Endothelial cell of umbilical vein (primary cell): ENCODE measurements around the gene CAMK2D. TPM values are rescaled to one million over a fixed set of nuclear protein-coding genes. Genes with fewer than 3 reads are reported as not detected.

Experiments used
- BruUV-seq: library from RNA; stranded (reverse); fragments of 400-500 nt; replicated peaks from 2 replicates; lab custom pipeline; 2021; lab: Mats Ljungman, UMichigan
- CTCF ChIA-PET: fragments of 300-600, 350-600 bp; sonication (Branson Sonifier 250); formaldehyde crosslinking; loops from one replicate; lab custom pipeline; 2021; ENCODE audit warnings: antibody characterized with exemption, inconsistent platforms; lab: Charles Lee
- POLR2A ChIA-PET: fragments of 300-600, 350-600 bp; sonication (Branson Sonifier 250); formaldehyde crosslinking; loops from one replicate; lab custom pipeline; 2021; ENCODE audit warnings: antibody characterized with exemption, inconsistent platforms; lab: Charles Lee
- DNase-seq: peaks from one replicate; pipeline ENCODE4 v3.0.0-alpha.2; 2011; ENCODE audit warnings: low read depth, low spot score
- FAIRE-seq: peaks from 2 replicates; lab custom pipeline; 2011; peaks lifted over from hg19 to GRCh38; lab: Jason Lieb, UNC
- H2AFZ ChIP-seq: 2 replicates; pipeline ENCODE4 v1.6.0; 2012; ENCODE audit warnings: low read depth, low read length, control low read depth, inconsistent platforms
- H3K27ac ChIP-seq: 2 replicates; pipeline ENCODE4 v1.5.1; 2011; ENCODE audit warnings: low read depth, mild to moderate bottlenecking, control low read depth, low read length, moderate library complexity; ENCODE audit not compliant: insufficient read depth
- H3K27me3 ChIP-seq, 2 experiments: 2 replicates each; pipeline versions ENCODE4 v1.6.0 to v1.6.1; 2011; ENCODE audit warnings: low read length in 2 of 2, mixed read lengths in 1 of 2; ENCODE audit not compliant: control insufficient read depth in 2 of 2, insufficient read depth in 2 of 2
- H3K36me3 ChIP-seq, 2 experiments: 2 replicates in 1 of 2; 3 replicates in 1 of 2; pipeline ENCODE4 v1.5.1; 2011; ENCODE audit warnings: low read length in 2 of 2, mild to moderate bottlenecking in 1 of 2, moderate library complexity in 1 of 2; ENCODE audit not compliant: control insufficient read depth in 2 of 2, insufficient read depth in 2 of 2; ENCODE audit errors: extremely low read depth in 1 of 2
- H3K4me1 ChIP-seq: 3 replicates; pipeline ENCODE4 v1.5.1; 2011; ENCODE audit warnings: mild to moderate bottlenecking, low read length; ENCODE audit not compliant: control insufficient read depth, insufficient read depth; ENCODE audit errors: extremely low read depth
- H3K4me2 ChIP-seq: 2 replicates; pipeline ENCODE4 v1.6.1; 2011; ENCODE audit warnings: low read length, control low read depth, mixed read lengths; ENCODE audit not compliant: insufficient read depth
- H3K4me3 ChIP-seq, 3 experiments: fragments of 200-600 bp in 1 of 3; sonication (generic), shearing (Covaris generic) in 1 of 3; replicated peaks in 1 of 3; 2 replicates each; pipeline ENCODE4 v1.5.1; 2011 to 2016; ENCODE audit warnings: control low read depth in 3 of 3, low read length in 3 of 3, mild to moderate bottlenecking in 2 of 3, inconsistent platforms in 1 of 3, low read depth in 1 of 3, moderate library complexity in 1 of 3; ENCODE audit not compliant: insufficient read depth in 1 of 3
- H3K79me2 ChIP-seq: 2 replicates; pipeline ENCODE4 v1.6.0; 2012; ENCODE audit warnings: low read length, inconsistent platforms; ENCODE audit not compliant: control insufficient read depth, insufficient read depth
- H3K9ac ChIP-seq: replicated peaks from 2 replicates; pipeline ENCODE3; 2011; ENCODE audit warnings: low read length, control low read depth; ENCODE audit not compliant: insufficient read depth; ENCODE audit errors: extremely low read depth
- H3K9me1 ChIP-seq: replicated peaks from 3 replicates; pipeline ENCODE4 v1.6.0; 2011; ENCODE audit warnings: mild to moderate bottlenecking, low read length; ENCODE audit not compliant: control insufficient read depth, insufficient read depth; ENCODE audit errors: extremely low read depth
- H3K9me3 ChIP-seq: replicated peaks from 2 replicates; pipeline ENCODE4 v1.5.1; 2012; ENCODE audit warnings: low read length, inconsistent platforms; ENCODE audit not compliant: control insufficient read depth, insufficient read depth
- H4K20me1 ChIP-seq: replicated peaks from 2 replicates; pipeline ENCODE3; 2011; ENCODE audit warnings: mild to moderate bottlenecking, low read length; ENCODE audit not compliant: control insufficient read depth, insufficient read depth; ENCODE audit errors: extremely low read depth
- EZH2 ChIP-seq: IDR thresholded peaks from 2 replicates; pipeline ENCODE4 v1.6.1; 2012; ENCODE audit warnings: borderline replicate concordance, low read depth, mild to moderate bottlenecking, moderate library complexity, low read length, inconsistent platforms; ENCODE audit not compliant: severe bottlenecking
- FOS ChIP-seq: IDR thresholded peaks from 2 replicates; pipeline ENCODE4 v1.6.1; 2011; ENCODE audit warnings: mild to moderate bottlenecking, low read length, moderate library complexity, borderline replicate concordance; ENCODE audit not compliant: insufficient read depth
- GATA2 ChIP-seq: IDR thresholded peaks from 2 replicates; pipeline ENCODE4 v1.7.0; 2011; ENCODE audit warnings: low read depth, mild to moderate bottlenecking, moderate library complexity, mixed read lengths, low read length; ENCODE audit not compliant: insufficient read length, insufficient read depth
- JUN ChIP-seq: IDR thresholded peaks from 2 replicates; pipeline ENCODE4 v1.6.1; 2011; ENCODE audit warnings: borderline replicate concordance, low read depth; ENCODE audit not compliant: insufficient read length, insufficient read depth
- MYC ChIP-seq: IDR thresholded peaks from one replicate; pipeline ENCODE4 v1.6.1; 2011; ENCODE audit warnings: mild to moderate bottlenecking, low read depth, low read length
- POLR2A ChIP-seq: IDR thresholded peaks from 2 replicates; pipeline ENCODE4 v1.6.1; 2012; ENCODE audit warnings: low read depth, mild to moderate bottlenecking, control low read depth, low read length
- POLR2AphosphoS5 ChIP-seq: IDR thresholded peaks from 2 replicates; pipeline ENCODE4 v1.6.1; 2012; ENCODE audit warnings: low read depth, mild to moderate bottlenecking, control low read depth, low read length, moderate library complexity; ENCODE audit not compliant: insufficient read depth
- dilution Hi-C: fragments of 300-500 bp; cut with MboI; formaldehyde crosslinking; loops from one replicate; pipeline ENCODE4 v1.15.0; 2019; ENCODE audit warnings: low sequenced_read_pairs; ENCODE audit not compliant: extremely low pct_ligation_motif_present
- intact Hi-C: fragments of 100-400 bp; cut with micrococcal nuclease; formaldehyde crosslinking; loops from one replicate; pipeline ENCODE4 v1.10.0; 2022
- polyA plus RNA-seq, 4 experiments: library from polyadenylated mRNA; depleted of rRNA in 3 of 4; stranded (reverse) in 3 of 4; unstranded in 1 of 4; fragments of >200 nt; gene quantifications; 2 replicates each; pipeline versions ENCODE4 v1.2.1 to v1.2.3, GENCODE V29; 2011 to 2012; ENCODE audit warnings: missing spikeins in 1 of 4
- total RNA-seq: library from RNA; stranded (reverse); gene quantifications from 2 replicates; pipeline ENCODE4 v1.2.3, GENCODE V29; 2021
- TF ChIP-seq, protein P1 (sequence below), 2 donors: IDR thresholded peaks; 1 replicate in 1 of 2; 2 replicates in 1 of 2; pipeline ENCODE4 v1.5.1; 2011; ENCODE audit warnings: low read length in 2 of 2, mild to moderate bottlenecking in 2 of 2, moderate library complexity in 2 of 2, control low read depth in 1 of 2, inconsistent platforms in 1 of 2, low read depth in 1 of 2; ENCODE audit not compliant: insufficient read depth in 1 of 2; ENCODE audit errors: extremely low read depth in 1 of 2
- TF ChIP-seq, protein P2 (sequence below): IDR thresholded peaks from 2 replicates; pipeline ENCODE4 v1.6.1; 2011; ENCODE audit not compliant: insufficient read depth, insufficient read length

The CAMK2D gene
- total and polyA plus RNA-seq, 2 donors (not counting 3 experiments of a cell fraction or from before 2014, with no cell fraction given) = 10.4 to 30.7 TPM

DNA sequence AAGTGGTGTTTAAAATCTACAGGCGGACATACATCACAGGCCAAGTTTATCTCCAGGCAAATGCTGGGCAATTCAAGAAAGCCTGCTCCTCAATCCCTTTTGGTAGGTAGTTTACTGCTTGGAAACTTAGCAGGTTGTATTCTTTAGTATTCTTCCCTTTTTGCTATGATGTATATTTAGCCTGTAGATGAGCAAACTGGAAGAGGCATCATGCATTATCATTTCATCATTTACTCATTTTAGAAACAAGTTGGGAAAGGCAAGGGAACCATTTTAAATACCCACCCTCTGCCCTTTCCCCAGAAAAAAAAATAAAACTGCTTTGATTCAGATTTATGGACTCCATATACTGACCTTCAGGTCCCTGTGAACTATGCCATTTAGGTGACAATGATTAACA is 213.2 kb downstream of the CAMK2D start:
- dilution Hi-C loops = no loop called here
- Histone ChIP-seq H3K4me1 (peaks cover 3% of the 10 kb centered on the region), H3K9me3 (no peaks in the 10 kb centered on the region), H3K79me2 (no peaks in the 10 kb centered on the region), H3K9ac (no peak overlapping the region), H3K4me3 (no peak overlapping the region), H3K27me3 (no peaks in the 10 kb centered on the region), H3K9me1 (no peaks in the 10 kb centered on the region), H3K36me3 (no peaks in the 10 kb centered on the region), H4K20me1 (no peaks in the 10 kb centered on the region), H2AFZ (no peak overlapping the region), H3K27ac (no peak overlapping the region), H3K4me2 (no peak overlapping the region)
- ChIA-PET POLR2A (no interaction called here), CTCF (interaction anchor here (0.5 to 2.8 kb wide), 49 partner anchors 9 to 835 kb away, joined by 3 to 32 read pairs (median 5); no protein-coding TSS in a partner anchor)
- FAIRE-seq (no peak), DNase-seq (peak; percentile 7)
- intact Hi-C loops = loop anchor here (5.0 to 10.0 kb wide), 2 partner anchors 81 to 274 kb away; no protein-coding TSS in a partner anchor
- no TSS peak for BruUV-seq
- TF ChIP-seq JUN (no peak), EZH2 (no peak)

DNA sequence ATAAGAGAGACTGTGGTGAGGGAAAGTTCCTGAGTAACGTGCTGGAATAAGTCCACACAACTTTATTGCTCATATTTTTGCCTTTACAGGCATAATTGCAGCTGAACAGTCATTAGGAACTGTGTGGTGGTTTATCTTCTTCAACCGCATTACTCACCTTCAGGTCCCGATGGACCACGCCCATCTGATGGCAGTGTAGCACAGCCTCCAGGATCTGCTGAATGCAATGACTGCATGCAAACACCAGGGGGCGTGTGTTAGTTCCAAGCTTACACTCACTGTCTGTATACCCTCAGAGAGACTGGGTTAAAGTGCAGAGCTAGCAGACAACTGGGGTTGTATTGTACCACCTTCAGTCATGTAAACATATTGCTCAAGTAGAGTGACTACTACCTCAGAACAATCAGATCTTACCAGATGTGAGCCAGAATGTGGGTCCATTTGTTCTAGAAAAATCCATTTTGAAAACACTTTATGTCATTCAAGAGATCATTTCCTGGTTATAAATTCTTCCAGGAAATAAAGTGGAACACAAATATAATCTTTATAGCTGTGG is 214.0 kb downstream of the CAMK2D start:
- Histone ChIP-seq H3K36me3 (no peaks in the 10 kb centered on the region), H3K27ac (peak overlapping the region; percentile 4), H4K20me1 (no peaks in the 10 kb centered on the region), H3K27me3 (no peaks in the 10 kb centered on the region), H2AFZ (no peak overlapping the region), H3K4me3 (no peak overlapping the region), H3K4me2 (no peak overlapping the region), H3K9me3 (no peaks in the 10 kb centered on the region), H3K9me1 (no peaks in the 10 kb centered on the region), H3K79me2 (no peaks in the 10 kb centered on the region), H3K9ac (no peak overlapping the region), H3K4me1 (peaks cover 3% of the 10 kb centered on the region)
- FAIRE-seq = peak; percentile 95
- TF ChIP-seq FOS = no peak
- no peak for TF ChIP-seq POLR2A
- no peak for TF ChIP-seq MYC
- TF ChIP-seq EZH2 = no peak
- no peak for TF ChIP-seq JUN
- TF ChIP-seq, protein P1, sequence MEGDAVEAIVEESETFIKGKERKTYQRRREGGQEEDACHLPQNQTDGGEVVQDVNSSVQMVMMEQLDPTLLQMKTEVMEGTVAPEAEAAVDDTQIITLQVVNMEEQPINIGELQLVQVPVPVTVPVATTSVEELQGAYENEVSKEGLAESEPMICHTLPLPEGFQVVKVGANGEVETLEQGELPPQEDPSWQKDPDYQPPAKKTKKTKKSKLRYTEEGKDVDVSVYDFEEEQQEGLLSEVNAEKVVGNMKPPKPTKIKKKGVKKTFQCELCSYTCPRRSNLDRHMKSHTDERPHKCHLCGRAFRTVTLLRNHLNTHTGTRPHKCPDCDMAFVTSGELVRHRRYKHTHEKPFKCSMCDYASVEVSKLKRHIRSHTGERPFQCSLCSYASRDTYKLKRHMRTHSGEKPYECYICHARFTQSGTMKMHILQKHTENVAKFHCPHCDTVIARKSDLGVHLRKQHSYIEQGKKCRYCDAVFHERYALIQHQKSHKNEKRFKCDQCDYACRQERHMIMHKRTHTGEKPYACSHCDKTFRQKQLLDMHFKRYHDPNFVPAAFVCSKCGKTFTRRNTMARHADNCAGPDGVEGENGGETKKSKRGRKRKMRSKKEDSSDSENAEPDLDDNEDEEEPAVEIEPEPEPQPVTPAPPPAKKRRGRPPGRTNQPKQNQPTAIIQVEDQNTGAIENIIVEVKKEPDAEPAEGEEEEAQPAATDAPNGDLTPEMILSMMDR (IDR thresholded peaks at IDR 0.05; ENCODE audit: extremely low read depth in 1 of 2, insufficient read depth in 1 of 2, low read depth in 1 of 2, low read length in 2 of 2) = peak; percentile 92 to 98
- TF ChIP-seq POLR2AphosphoS5 = peak; percentile 41
- TF ChIP-seq GATA2 = peak; percentile 14
- TF ChIP-seq, protein P2, sequence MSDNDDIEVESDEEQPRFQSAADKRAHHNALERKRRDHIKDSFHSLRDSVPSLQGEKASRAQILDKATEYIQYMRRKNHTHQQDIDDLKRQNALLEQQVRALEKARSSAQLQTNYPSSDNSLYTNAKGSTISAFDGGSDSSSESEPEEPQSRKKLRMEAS = no peak
- ChIA-PET POLR2A (no interaction called here), CTCF (interaction anchor here (0.5 to 2.8 kb wide), 53 partner anchors 8 to 836 kb away, joined by 3 to 32 read pairs (median 5); no protein-coding TSS in a partner anchor)
- intact Hi-C loops = loop anchor here (1.0 to 10.0 kb wide), 8 partner anchors 80 to 837 kb away; partner anchors contain the start of gene CAMK2D
- DNase-seq = peak; percentile 96
- BruUV-seq = no TSS peak
- dilution Hi-C loops = no loop called here
